HCT116 (cell line): Measurements from ENCODE around the gene CTBS. TPM values are rescaled to one million over a fixed set of nuclear protein-coding genes. Genes with fewer than 3 reads are reported as not detected.

ENCODE experiments used
- ATAC-seq: fragments of 200-7000 bp; cut with Tn5 transposase; 2 replicates; pipeline ENCODE4 v1.9.1; 2020; ENCODE audit warnings: mild to moderate bottlenecking, moderate library complexity
- BruUV-seq: library from RNA; stranded (reverse); fragments of 400-500 nt; replicated peaks from 2 replicates; lab custom pipeline; 2021; lab: Mats Ljungman, UMichigan
- CTCF ChIA-PET: fragments of 300-600 bp; sonication (Branson Sonifier 250); formaldehyde crosslinking; loops from one replicate; lab custom pipeline; 2021; ENCODE audit warnings: antibody characterized with exemption; lab: Charles Lee
- POLR2A ChIA-PET: fragments of 300-600, 350-600 bp; sonication (Branson Sonifier 250); formaldehyde crosslinking; loops from one replicate; lab custom pipeline; 2021; ENCODE audit warnings: antibody characterized with exemption; lab: Charles Lee
- RAD21 ChIA-PET, 2 experiments: fragments of 300-600 bp; sonication (Branson Sonifier 250); formaldehyde crosslinking; loops; one replicate each; lab custom pipeline; 2023; ENCODE audit warnings: low total read pairs in 2 of 2; ENCODE audit not compliant: uncharacterized antibody in 2 of 2, unreplicated experiment in 2 of 2, low non-redundant PET in 1 of 2; lab: Charles Lee
- DNase-seq: peaks from one replicate; pipeline ENCODE4 v3.0.0-alpha.2; 2010; ENCODE audit warnings: low read depth, low spot score
- H2AFZ ChIP-seq: fragments of 200-600 bp; shearing (Covaris generic), sonication (generic); 2 replicates; pipeline ENCODE4 v1.6.1; 2017; ENCODE audit warnings: low read depth, mixed run types, mixed read lengths, antibody characterized with exemption, low read length; ENCODE audit not compliant: poor library complexity, severe bottlenecking
- H3K27ac ChIP-seq: 2 replicates; pipeline ENCODE4 v1.5.1; 2012; ENCODE audit warnings: low read depth, low read length
- H3K27me3 ChIP-seq: fragments of 200-600 bp; sonication (generic); 2 replicates; pipeline ENCODE4 v1.6.1; 2016; ENCODE audit warnings: mixed run types, low read length, mixed read lengths; ENCODE audit not compliant: insufficient read depth
- H3K36me3 ChIP-seq, 2 experiments: fragments of 200-500 bp in 1 of 2; fragments of 200-600 bp in 1 of 2; sonication (Bioruptor generic) in 1 of 2; sonication (generic) in 1 of 2; 2 replicates each; pipeline versions ENCODE4 v1.5.1 to v1.6.1; 2014 to 2016; ENCODE audit warnings: low read length in 2 of 2, inconsistent platforms in 1 of 2, mixed read lengths in 1 of 2, mixed run types in 1 of 2; ENCODE audit not compliant: insufficient read depth in 2 of 2, control insufficient read depth in 1 of 2
- H3K4me1 ChIP-seq, 2 experiments: fragments of 200-600 bp in 1 of 2; sonication (generic) in 1 of 2; 2 replicates each; pipeline versions ENCODE4 v1.5.1 to v1.6.1; 2012 to 2017; ENCODE audit warnings: low read length in 2 of 2, inconsistent platforms in 1 of 2, mild to moderate bottlenecking in 1 of 2, mixed read lengths in 1 of 2, mixed run types in 1 of 2, moderate library complexity in 1 of 2; ENCODE audit not compliant: insufficient read depth in 2 of 2, control insufficient read depth in 1 of 2
- H3K4me2 ChIP-seq: fragments of 200-600 bp; sonication (generic); 2 replicates; pipeline ENCODE4 v1.6.1; 2017; ENCODE audit warnings: mixed run types, low read length, mixed read lengths
- H3K4me3 ChIP-seq, 2 experiments: fragments of 200-600 bp in 1 of 2; sonication (generic) in 1 of 2; replicated peaks in 1 of 2; 2 replicates each; pipeline ENCODE4 v1.5.1; 2011 to 2016; ENCODE audit warnings: low read length in 2 of 2, control low read depth in 1 of 2, low read depth in 1 of 2, mild to moderate bottlenecking in 1 of 2, mixed read lengths in 1 of 2, mixed run types in 1 of 2
- H3K79me2 ChIP-seq: fragments of 200-600 bp; sonication (generic); 2 replicates; pipeline ENCODE4 v1.6.1; 2017; ENCODE audit warnings: mild to moderate bottlenecking, mixed run types, low read length, moderate library complexity, mixed read lengths; ENCODE audit not compliant: insufficient read depth
- H3K9ac ChIP-seq: fragments of 200-600 bp; sonication (generic); 2 replicates; pipeline ENCODE4 v1.6.1; 2016; ENCODE audit warnings: low read length, mixed read lengths
- H3K9me2 ChIP-seq: fragments of 200-600 bp; sonication (generic), shearing (Covaris generic); 2 replicates; pipeline ENCODE4 v1.6.1; 2017; ENCODE audit warnings: mixed run types, mild to moderate bottlenecking, moderate library complexity; ENCODE audit not compliant: insufficient read depth
- H3K9me3 ChIP-seq, 2 experiments: fragments of 200-500 bp in 1 of 2; fragments of 200-600 bp in 1 of 2; sonication (Bioruptor generic) in 1 of 2; sonication (generic) in 1 of 2; 2 replicates each; pipeline ENCODE4 v1.6.1; 2014 to 2017; ENCODE audit warnings: low read length in 2 of 2, mixed read lengths in 2 of 2, inconsistent platforms in 1 of 2, low read depth in 1 of 2, mild to moderate bottlenecking in 1 of 2, mixed run types in 1 of 2, moderate library complexity in 1 of 2; ENCODE audit not compliant: control insufficient read depth in 1 of 2, insufficient read depth in 1 of 2
- H4K20me1 ChIP-seq: fragments of 200-600 bp; sonication (generic), shearing (Covaris generic); 2 replicates; pipeline ENCODE4 v1.6.1; 2017; ENCODE audit warnings: mixed run types, mild to moderate bottlenecking, moderate library complexity; ENCODE audit not compliant: insufficient read depth
- CEBPB ChIP-seq: IDR thresholded peaks from 2 replicates; pipeline ENCODE4 v1.6.1; 2012; ENCODE audit warnings: low read depth
- CTCF ChIP-seq, 3 experiments: fragments of 200-600 bp in 1 of 3; sonication (generic) in 1 of 3; IDR thresholded peaks in 2 of 3; conservative IDR thresholded peaks in 1 of 3; 2 replicates each; pipeline ENCODE4 v1.5.1; 2012 to 2017; ENCODE audit warnings: low read depth in 2 of 3, low read length in 2 of 3, antibody characterized with exemption in 1 of 3, borderline replicate concordance in 1 of 3, control low read depth in 1 of 3, mild to moderate bottlenecking in 1 of 3, mixed read lengths in 1 of 3, mixed run types in 1 of 3, moderate library complexity in 1 of 3; ENCODE audit not compliant: insufficient read depth in 1 of 3
- EGR1 ChIP-seq: IDR thresholded peaks from 2 replicates; pipeline ENCODE4 v1.6.1; 2012; ENCODE audit warnings: low read depth
- ELF1 ChIP-seq: IDR thresholded peaks from 2 replicates; pipeline ENCODE4 v1.6.1; 2012; ENCODE audit warnings: low read depth, borderline replicate concordance
- EZH2 ChIP-seq: fragments of 200-600 bp; sonication (generic); IDR thresholded peaks from 2 replicates; pipeline ENCODE4 v1.6.1; 2017; ENCODE audit warnings: antibody characterized with exemption, mixed run types
- EZH2phosphoT487 ChIP-seq: fragments of 200-600 bp; IDR thresholded peaks from 2 replicates; pipeline ENCODE4 v1.6.1; 2018; ENCODE audit warnings: antibody characterized with exemption, borderline replicate concordance
- FOSL1 ChIP-seq: IDR thresholded peaks from 2 replicates; pipeline ENCODE4 v1.6.1; 2012; ENCODE audit warnings: low read depth
- JUND ChIP-seq: IDR thresholded peaks from 2 replicates; pipeline ENCODE4 v1.6.1; 2012
- POLR2A ChIP-seq: IDR thresholded peaks from 2 replicates; pipeline ENCODE4 v1.7.0; 2011; ENCODE audit warnings: borderline replicate concordance; ENCODE audit not compliant: insufficient read depth, insufficient read length; ENCODE audit errors: extremely low read depth
- RAD21 ChIP-seq: IDR thresholded peaks from 2 replicates; pipeline ENCODE4 v1.6.1; 2012; ENCODE audit warnings: low read depth, mild to moderate bottlenecking
- REST ChIP-seq: IDR thresholded peaks from 2 replicates; pipeline ENCODE4 v1.6.1; 2012; ENCODE audit warnings: low read depth
- SP1 ChIP-seq: IDR thresholded peaks from 2 replicates; pipeline ENCODE4 v1.6.1; 2012; ENCODE audit warnings: low read depth
- SRF ChIP-seq: IDR thresholded peaks from 2 replicates; pipeline ENCODE4 v1.6.1; 2012; ENCODE audit warnings: low read depth
- TCF7L2 ChIP-seq: IDR thresholded peaks from 2 replicates; pipeline ENCODE4 v1.7.0; 2011; ENCODE audit warnings: borderline replicate concordance, inconsistent platforms; ENCODE audit not compliant: insufficient read depth, insufficient read length; ENCODE audit errors: extremely low read depth
- YY1 ChIP-seq: IDR thresholded peaks from 2 replicates; pipeline ENCODE4 v1.6.1; 2011; ENCODE audit warnings: low read length, low read depth, moderate library complexity, mild to moderate bottlenecking; ENCODE audit not compliant: insufficient replicate concordance; ENCODE audit errors: extremely low read depth
- ZBTB33 ChIP-seq: IDR thresholded peaks from 2 replicates; pipeline ENCODE4 v1.6.1; 2011; ENCODE audit warnings: mild to moderate bottlenecking, low read length, moderate library complexity; ENCODE audit not compliant: insufficient replicate concordance; ENCODE audit errors: extremely low read depth
- ZFX ChIP-seq: fragments of 450-650 bp; IDR thresholded peaks from 2 replicates; pipeline ENCODE4 v1.6.1; 2017
- ZNF274 ChIP-seq: fragments of 200-500 bp; sonication (Bioruptor generic); IDR thresholded peaks from 2 replicates; pipeline ENCODE4 v1.6.1; 2014; ENCODE audit warnings: mild to moderate bottlenecking, low read depth, low read length, inconsistent platforms
- intact Hi-C: fragments of 100-400 bp; cut with micrococcal nuclease; formaldehyde crosslinking; loops from 2 replicates; pipeline ENCODE4 v1.10.0; 2022
- total RNA-seq: library from RNA; stranded (reverse); gene quantifications from one replicate; pipeline ENCODE4 v1.2.1, GENCODE V29; 2021; ENCODE audit not compliant: unreplicated experiment

Gene CTBS
- total RNA-seq, 1 experiment from 2014 or later: 19.5 TPM

GRCh38 chr1:84619383-84620102 lies 45.3 kb upstream of the CTBS start:
- ATAC-seq (peak; percentile 16; the same call in 1 of the 2 replicates), DNase-seq (peak; percentile 80)
- no peaks in the 10 kb centered on the region for H3K36me3 ChIP-seq
- peak overlapping the region; percentile 46 for H2AFZ ChIP-seq
- H3K9ac ChIP-seq: peak overlapping the region; percentile 53
- ChIA-PET POLR2A (interaction anchor here (0.9 to 2.3 kb wide), 3 partner anchors 46 to 478 kb away, joined by 3 to 7 read pairs (median 3); partner anchors contain the start of gene CTBS), CTCF (interaction anchor here (0.9 to 2.3 kb wide), 10 partner anchors 12 to 685 kb away, joined by 3 to 16 read pairs (median 5); partner anchors contain the start of gene PRKACB), RAD21 (interaction anchor here (0.6 to 1.5 kb wide), 3 partner anchors 113 to 878 kb away, joined by 3 to 4 read pairs (median 4); partner anchors contain the start of gene GNG5 (in 1 of the 2))
- H3K4me2 ChIP-seq: peak overlapping the region; percentile 71
- no peaks in the 10 kb centered on the region for H3K79me2 ChIP-seq
- intact Hi-C loops: loop anchor here (2.0 to 10.0 kb wide), 5 partner anchors 112 to 715 kb away; partner anchors contain the start of genes GNG5 and SPATA1
- BruUV-seq: TSS peak; percentile 64
- H3K4me1 ChIP-seq: peaks cover 18 to 25% of the 10 kb centered on the region in 2 experiments
- H3K27ac ChIP-seq: peak overlapping the region; percentile 91
- H3K4me3 ChIP-seq: peak overlapping the region in 1 of 2 experiments; percentile 23; a peak in 2 of 4 replicates
- no peaks in the 10 kb centered on the region for H3K9me2 ChIP-seq
- H4K20me1 ChIP-seq: no peaks in the 10 kb centered on the region
- no peaks in the 10 kb centered on the region for H3K27me3 ChIP-seq
- H3K9me3 ChIP-seq: peaks cover 0 to 4% of the 10 kb centered on the region in 2 experiments; a peak in 1 of 4 replicates
- TF ChIP-seq RAD21: peak; percentile 7; the same call in 1 of the 2 replicates
- TF ChIP-seq ZNF274: no peak
- no peak for TF ChIP-seq ZFX
- TF ChIP-seq CEBPB: no peak
- peak; percentile 20 for TF ChIP-seq TCF7L2
- peak; percentile 40; the same call in 1 of the 2 replicates for TF ChIP-seq JUND
- no peak for TF ChIP-seq YY1
- TF ChIP-seq SP1: peak; percentile 60; the same call in 1 of the 2 replicates
- TF ChIP-seq ELF1: peak; percentile 64
- TF ChIP-seq SRF: no peak
- no peak for TF ChIP-seq POLR2A
- TF ChIP-seq REST: no peak
- no peak for TF ChIP-seq CTCF (IDR thresholded peaks at IDR 0.05 in 2 of 3, conservative IDR thresholded peaks at IDR 0.05 in 1 of 3; ENCODE audit: borderline replicate concordance in 1 of 3, insufficient read depth in 1 of 3, low read depth in 2 of 3, low read length in 2 of 3)
- no peak for TF ChIP-seq ZBTB33
- peak; percentile 45 for TF ChIP-seq FOSL1
- no peak for TF ChIP-seq EZH2phosphoT487
- TF ChIP-seq EZH2: no peak
- peak; percentile 91 for TF ChIP-seq EGR1
